Colonic mucosa (tissue), 4 donors: Measurements from ENCODE around the gene CHST9. TPM values are rescaled to one million over a fixed set of nuclear protein-coding genes. Genes with fewer than 3 reads are reported as not detected.

Experiments used
- DNase-seq: peaks from one replicate; pipeline ENCODE4 v3.0.0-alpha.2; 2020
- H3K27ac ChIP-seq: fragments of 200-600 bp; one replicate; pipeline ENCODE4 v1.8.0; 2021
- H3K27me3 ChIP-seq: fragments of 200-600 bp; one replicate; pipeline ENCODE4 v1.8.0; 2021
- H3K36me3 ChIP-seq: fragments of 200-600 bp; one replicate; pipeline ENCODE4 v1.8.0; 2021
- H3K4me1 ChIP-seq: fragments of 200-600 bp; one replicate; pipeline ENCODE4 v1.8.0; 2021; ENCODE audit warnings: mild to moderate bottlenecking
- H3K4me3 ChIP-seq: fragments of 200-600 bp; one replicate; pipeline ENCODE4 v1.8.0; 2021
- H3K9ac ChIP-seq, 2 donors: one replicate each; pipeline ENCODE4 v1.7.0; 2013; ENCODE audit warnings: control low read depth in 2 of 2, low read depth in 2 of 2, low read length in 2 of 2
- H3K9me3 ChIP-seq: fragments of 200-600 bp; one replicate; pipeline ENCODE4 v1.8.0; 2021
- intact Hi-C: fragments of 100-400 bp; cut with DNase I; formaldehyde crosslinking; loops from one replicate; pipeline ENCODE4 v1.14.1; 2022
- total RNA-seq, 2 donors: library from RNA; stranded (reverse); fragmentation: NEBNext Ultra II Directional in 1 of 2; extraction: Animal tissue kit (Norgen Biotek cat#: 25700) in 1 of 2; gene quantifications; one replicate each; pipeline ENCODE4 v1.2.1, GENCODE V29; 2021
- TF ChIP-seq, protein P1 (sequence below): fragments of 200-600 bp; IDR thresholded peaks from one replicate; pipeline ENCODE4 v1.8.0; 2022; ENCODE audit warnings: antibody characterized with exemption, mild to moderate bottlenecking
- donor health status: healthy.
- donor health status: DM: no; HTN: no; CAD: no.
- donor health status: DM: no; HTN: no; CAD: no.

CHST9 gene
- total RNA-seq, 2 donors from 2014 or later = 0.05 to 0.32 TPM

DNA sequence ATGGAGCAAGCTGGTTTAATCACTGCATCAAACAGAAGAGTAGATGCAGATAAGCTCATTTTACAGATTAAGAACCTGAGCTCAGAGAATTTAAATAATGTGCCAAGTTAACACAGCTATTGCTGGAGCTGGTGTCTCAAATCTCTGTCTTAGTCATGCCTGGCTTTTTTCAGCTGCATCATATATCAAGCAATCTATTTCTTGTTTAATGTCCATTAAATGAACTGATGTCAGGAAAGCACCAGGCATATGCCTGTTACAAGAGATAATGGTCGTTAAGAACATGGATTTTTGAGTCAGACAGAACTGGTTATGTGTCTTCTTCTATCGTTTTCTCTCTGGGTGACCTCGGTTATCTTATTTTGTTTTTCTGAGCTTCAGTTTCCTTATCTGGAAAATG, 259.8 kb downstream of the CHST9 start:
- Histone ChIP-seq H3K4me1 (no peaks in the 10 kb centered on the region), H3K36me3 (no peaks in the 10 kb centered on the region), H3K9ac (no peak overlapping the region), H3K27ac (no peak overlapping the region), H3K9me3 (no peaks in the 10 kb centered on the region), H3K4me3 (no peak overlapping the region), H3K27me3 (no peaks in the 10 kb centered on the region)
- no peak for DNase-seq
- intact Hi-C loops = no loop called here
- TF ChIP-seq, protein P1, sequence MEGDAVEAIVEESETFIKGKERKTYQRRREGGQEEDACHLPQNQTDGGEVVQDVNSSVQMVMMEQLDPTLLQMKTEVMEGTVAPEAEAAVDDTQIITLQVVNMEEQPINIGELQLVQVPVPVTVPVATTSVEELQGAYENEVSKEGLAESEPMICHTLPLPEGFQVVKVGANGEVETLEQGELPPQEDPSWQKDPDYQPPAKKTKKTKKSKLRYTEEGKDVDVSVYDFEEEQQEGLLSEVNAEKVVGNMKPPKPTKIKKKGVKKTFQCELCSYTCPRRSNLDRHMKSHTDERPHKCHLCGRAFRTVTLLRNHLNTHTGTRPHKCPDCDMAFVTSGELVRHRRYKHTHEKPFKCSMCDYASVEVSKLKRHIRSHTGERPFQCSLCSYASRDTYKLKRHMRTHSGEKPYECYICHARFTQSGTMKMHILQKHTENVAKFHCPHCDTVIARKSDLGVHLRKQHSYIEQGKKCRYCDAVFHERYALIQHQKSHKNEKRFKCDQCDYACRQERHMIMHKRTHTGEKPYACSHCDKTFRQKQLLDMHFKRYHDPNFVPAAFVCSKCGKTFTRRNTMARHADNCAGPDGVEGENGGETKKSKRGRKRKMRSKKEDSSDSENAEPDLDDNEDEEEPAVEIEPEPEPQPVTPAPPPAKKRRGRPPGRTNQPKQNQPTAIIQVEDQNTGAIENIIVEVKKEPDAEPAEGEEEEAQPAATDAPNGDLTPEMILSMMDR = no peak

- DNase-seq = no peak
- Histone ChIP-seq H3K4me3 (no peak overlapping the region), H3K9ac (no peak overlapping the region), H3K9me3 (no peaks in the 10 kb centered on the region), H3K4me1 (no peaks in the 10 kb centered on the region), H3K27me3 (no peaks in the 10 kb centered on the region), H3K36me3 (no peaks in the 10 kb centered on the region), H3K27ac (no peak overlapping the region)
- intact Hi-C loops = no loop called here
- TF ChIP-seq, protein P1 = no peak
Measured at GRCh38 chr18:26922313-26922712, 262.8 kb downstream of the CHST9 start.

DNA sequence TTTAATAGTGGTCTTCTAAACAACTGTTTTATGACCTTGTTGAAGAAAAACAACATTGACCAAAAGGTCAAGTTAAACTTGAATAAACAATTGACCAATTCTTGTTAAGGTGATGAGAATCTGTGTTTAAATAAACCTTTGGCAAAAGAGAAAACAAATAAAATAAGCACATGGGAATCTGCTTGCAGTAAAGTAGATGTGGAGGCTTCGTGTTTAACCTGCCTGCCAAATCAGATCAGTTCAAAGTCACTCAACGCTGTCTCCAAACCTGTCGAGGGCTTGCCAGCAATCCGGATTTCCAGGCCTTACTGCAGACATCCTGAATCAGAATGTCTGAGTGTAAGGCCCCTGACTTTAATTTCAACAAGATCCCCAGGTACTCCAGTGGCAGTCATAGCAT, 264.5 kb downstream of the CHST9 start:
- Histone ChIP-seq H3K9me3 (no peaks in the 10 kb centered on the region), H3K36me3 (no peaks in the 10 kb centered on the region), H3K27me3 (no peaks in the 10 kb centered on the region), H3K9ac (no peak overlapping the region), H3K27ac (no peak overlapping the region), H3K4me1 (no peaks in the 10 kb centered on the region), H3K4me3 (no peak overlapping the region)
- no peak for DNase-seq
- TF ChIP-seq, protein P1 = no peak
- intact Hi-C loops = no loop called here

DNA sequence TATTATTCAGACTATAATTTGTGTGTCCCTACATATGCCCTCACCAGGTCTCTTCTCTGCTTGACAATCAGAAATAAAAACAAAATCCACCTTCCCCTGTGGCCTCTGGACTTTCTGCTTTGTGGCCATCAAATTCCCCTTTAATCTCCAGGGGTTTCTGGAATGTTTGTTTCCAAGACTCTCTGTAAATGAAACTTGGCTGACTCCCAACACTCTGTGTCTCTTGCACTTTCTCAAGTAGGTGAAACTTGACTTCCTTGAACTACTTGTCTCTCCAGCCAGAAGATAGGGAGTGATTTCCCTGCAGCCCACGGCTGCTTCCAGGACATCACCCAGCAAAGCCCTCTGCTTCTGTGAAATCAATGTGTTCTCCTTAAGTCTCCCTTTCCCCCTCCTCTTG, 265.5 kb downstream of the CHST9 start:
- no peak overlapping the region for H3K4me3 ChIP-seq
- TF ChIP-seq, protein P1 = no peak
- no peaks in the 10 kb centered on the region for H3K36me3 ChIP-seq
- H3K9me3 ChIP-seq = no peaks in the 10 kb centered on the region
- H3K27ac ChIP-seq = no peak overlapping the region
- H3K27me3 ChIP-seq = no peaks in the 10 kb centered on the region
- intact Hi-C loops = no loop called here
- no peaks in the 10 kb centered on the region for H3K4me1 ChIP-seq
- DNase-seq = no peak
- no peak overlapping the region for H3K9ac ChIP-seq

DNA sequence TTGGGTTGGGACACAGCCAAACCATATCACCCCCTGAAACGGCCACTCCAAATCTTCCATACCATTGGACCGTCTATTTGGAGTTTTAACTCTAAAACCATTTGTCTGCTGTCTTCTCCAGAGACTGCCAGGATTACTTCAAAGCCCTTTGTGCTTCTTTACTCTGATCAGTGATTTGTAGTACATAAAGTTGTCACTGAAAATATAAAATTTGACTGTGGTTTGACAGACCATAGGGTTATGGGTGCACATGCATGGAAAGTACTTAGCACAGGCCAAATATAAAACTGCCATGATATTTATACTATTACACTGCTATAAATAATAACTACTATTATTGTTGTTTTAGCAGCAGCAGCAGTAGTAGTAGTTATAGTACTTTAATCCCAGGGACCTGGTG, 265.9 kb downstream of the CHST9 start:
- H3K4me3 ChIP-seq = no peak overlapping the region
- no peaks in the 10 kb centered on the region for H3K9me3 ChIP-seq
- H3K27me3 ChIP-seq = no peaks in the 10 kb centered on the region
- H3K27ac ChIP-seq = no peak overlapping the region
- H3K4me1 ChIP-seq = no peaks in the 10 kb centered on the region
- no peak for DNase-seq
- intact Hi-C loops = no loop called here
- no peaks in the 10 kb centered on the region for H3K36me3 ChIP-seq
- TF ChIP-seq, protein P1 = no peak
- no peak overlapping the region for H3K9ac ChIP-seq

GRCh38 chr18:26911840-26912239, 273.3 kb downstream of the CHST9 start:
- H3K4me3 ChIP-seq = no peak overlapping the region
- intact Hi-C loops = no loop called here
- no peaks in the 10 kb centered on the region for H3K4me1 ChIP-seq
- no peak overlapping the region for H3K27ac ChIP-seq
- TF ChIP-seq, protein P1 = no peak
- no peaks in the 10 kb centered on the region for H3K27me3 ChIP-seq
- no peaks in the 10 kb centered on the region for H3K9me3 ChIP-seq
- no peaks in the 10 kb centered on the region for H3K36me3 ChIP-seq
- H3K9ac ChIP-seq = no peak overlapping the region
- DNase-seq = no peak
